ENCODE measurements around the gene RARA. TPM values are rescaled to one million over a fixed set of nuclear protein-coding genes. Genes with fewer than 3 reads are reported as not detected.
A peak's percentile ranks its signal among the peaks of the same experiment; 100 is the strongest.

RARA gene
- total RNA-seq, 6 experiments from 2014 or later = 17.7 to 41.9 (median 22.9) TPM

GRCh38 chr17:40323391-40324381 lies 14.7 kb downstream of the RARA start:
- ATAC-seq (peak in 3 of 4 donors; percentile 3 to 12 (median 7)), DNase-seq (peak in 2 of 3 donors; percentile 63 to 66)
- Histone ChIP-seq H3K27me3 (no peaks in the 10 kb centered on the region), H3K4me1 (peaks cover 5 to 82% (median 53%) of the 10 kb centered on the region in 4 donors), H3K27ac (peak overlapping the region; percentile 9 to 77 (median 76)), H3K9me3 (no peaks in the 10 kb centered on the region), H3K4me3 (no peak overlapping the region), H3K36me3 (no peaks in the 10 kb centered on the region)
- no peak for TF ChIP-seq POLR2A (IDR thresholded peaks at IDR 0.05)
- no peak for TF ChIP-seq CTCF (IDR thresholded peaks at IDR 0.05)
- intact Hi-C loops (cut with DNase I) = no loop called here
- WGBS (ENCODE audit: insufficient coverage, low coverage, low lambda C conversion rate, missing lambda C conversion rate) = 23% methylated on average over 2 of the region's 10 CpGs

- intact Hi-C loops (cut with DNase I) = no loop called here
- ATAC-seq = no peak
- no peaks in the 10 kb centered on the region for H3K27me3 ChIP-seq
- H3K36me3 ChIP-seq = no peaks in the 10 kb centered on the region
- TF ChIP-seq CTCF (IDR thresholded peaks at IDR 0.05) (no peak), POLR2A (IDR thresholded peaks at IDR 0.05) (no peak)
- H3K27ac ChIP-seq = peak overlapping the region in 2 of 3 donors; percentile 78 to 86
- peaks cover 5 to 83% (median 58%) of the 10 kb centered on the region in 4 donors for H3K4me1 ChIP-seq
- H3K4me3 ChIP-seq = no peak overlapping the region
- DNase-seq = peak in 2 of 3 donors; percentile 25 to 54
- WGBS (ENCODE audit: insufficient coverage, low coverage, low lambda C conversion rate, missing lambda C conversion rate) = 49% methylated on average over 11 of the region's 13 CpGs
- H3K9me3 ChIP-seq = no peaks in the 10 kb centered on the region
Measured at GRCh38 chr17:40325156-40326013, 16.4 kb downstream of the RARA start.

- Histone ChIP-seq H3K4me3 (peak overlapping the region in 1 of 3 donors; percentile 25), H3K9me3 (no peaks in the 10 kb centered on the region), H3K27ac (peak overlapping the region; percentile 78 to 87 (median 86)), H3K36me3 (no peaks in the 10 kb centered on the region), H3K4me1 (peaks cover 5 to 90% (median 63%) of the 10 kb centered on the region in 4 donors), H3K27me3 (no peaks in the 10 kb centered on the region)
- DNase-seq (peak; percentile 69 to 86 (median 80)), ATAC-seq (peak; percentile 53 to 62 (median 60))
- intact Hi-C loops (cut with DNase I) = no loop called here
- no peak for TF ChIP-seq POLR2A (IDR thresholded peaks at IDR 0.05)
- no peak for TF ChIP-seq CTCF (IDR thresholded peaks at IDR 0.05)
- 15% methylated on average over 10 of the region's 17 CpGs for WGBS (ENCODE audit: insufficient coverage, low coverage, low lambda C conversion rate, missing lambda C conversion rate)
Measured at GRCh38 chr17:40326014-40326831, 17.2 kb downstream of the RARA start.

GRCh38 chr17:40326832-40327199 lies 17.8 kb downstream of the RARA start:
- WGBS (ENCODE audit: insufficient coverage, low coverage, low lambda C conversion rate, missing lambda C conversion rate) = 13% methylated on average over 1 of the region's 1 CpG
- H3K9me3 ChIP-seq = no peaks in the 10 kb centered on the region
- H3K27ac ChIP-seq = peak overlapping the region; percentile 78 to 87 (median 86)
- H3K4me1 ChIP-seq = peaks cover 5 to 90% (median 60%) of the 10 kb centered on the region in 4 donors
- no peaks in the 10 kb centered on the region for H3K27me3 ChIP-seq
- TF ChIP-seq POLR2A (IDR thresholded peaks at IDR 0.05) = no peak
- no peak for TF ChIP-seq CTCF (IDR thresholded peaks at IDR 0.05)
- peak overlapping the region in 2 of 3 donors; percentile 25 to 31 for H3K4me3 ChIP-seq
- ATAC-seq (peak; percentile 26 to 49 (median 39)), DNase-seq (peak in 1 of 3 donors; percentile 35)
- no peaks in the 10 kb centered on the region for H3K36me3 ChIP-seq
- intact Hi-C loops (cut with DNase I) = no loop called here

All from right lobe of liver (tissue), 6 donors.